GM12872 (cell line): ENCODE data around the gene UNC93B1.

Source experiments
- CTCF ChIP-seq: IDR thresholded peaks from 3 replicates; pipeline ENCODE4 v1.5.1; 2011; ENCODE audit warnings: low read depth, mild to moderate bottlenecking, low read length, moderate library complexity; ENCODE audit not compliant: insufficient read depth

The UNC93B1 gene

GRCh38 chr11:68003846-68004550, at the start of gene UNC93B1:
Gene UNC93B1 (minus strand): TSS chr11:68004097. CDS start chr11:68004043, 54 bp downstream.
- TF ChIP-seq CTCF = no peak

GRCh38 chr11:68053117-68053516, 49.2 kb upstream of the UNC93B1 start:
- no peak for TF ChIP-seq CTCF

GRCh38 chr11:68052137-68052873, 48.4 kb upstream of the UNC93B1 start:
- TF ChIP-seq CTCF = no peak

- TF ChIP-seq CTCF = no peak
Measured at GRCh38 chr11:68051191-68052136, 47.6 kb upstream of the UNC93B1 start.

GRCh38 chr11:68050371-68050841, 46.5 kb upstream of the UNC93B1 start:
- TF ChIP-seq CTCF = no peak

- TF ChIP-seq CTCF = no peak
Measured at GRCh38 chr11:68049509-68050370, 45.8 kb upstream of the UNC93B1 start.
